Measurements from ENCODE around the gene MEIOC. TPM values are rescaled to one million over a fixed set of nuclear protein-coding genes. Genes with fewer than 3 reads are reported as not detected.

MEIOC gene
- total and polyA plus RNA-seq, 2 donors (not counting 1 experiment from before 2014, with no cell fraction given): 0.12 TPM; not detected in 1

DNA sequence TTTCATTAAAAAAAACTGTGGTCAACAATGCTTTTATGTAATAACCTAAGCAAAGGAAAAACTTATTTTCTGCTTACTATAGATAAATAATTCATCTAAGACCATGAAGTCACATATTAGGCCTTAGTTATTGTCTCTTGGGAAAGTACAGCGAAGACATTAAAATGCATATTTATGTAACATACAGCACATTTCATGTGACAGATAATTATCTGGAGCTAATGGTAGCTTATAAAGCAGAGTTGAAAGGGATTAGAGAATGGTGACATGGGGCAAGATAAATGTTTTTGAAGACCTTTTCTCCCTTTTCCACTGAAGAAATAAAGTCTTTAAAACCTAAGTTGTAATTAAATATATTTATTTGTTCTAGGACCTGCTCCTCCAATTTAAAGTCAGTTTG lies 9.7 kb downstream of the MEIOC start:
- intact Hi-C loops (cut with micrococcal nuclease): no loop called here

DNA sequence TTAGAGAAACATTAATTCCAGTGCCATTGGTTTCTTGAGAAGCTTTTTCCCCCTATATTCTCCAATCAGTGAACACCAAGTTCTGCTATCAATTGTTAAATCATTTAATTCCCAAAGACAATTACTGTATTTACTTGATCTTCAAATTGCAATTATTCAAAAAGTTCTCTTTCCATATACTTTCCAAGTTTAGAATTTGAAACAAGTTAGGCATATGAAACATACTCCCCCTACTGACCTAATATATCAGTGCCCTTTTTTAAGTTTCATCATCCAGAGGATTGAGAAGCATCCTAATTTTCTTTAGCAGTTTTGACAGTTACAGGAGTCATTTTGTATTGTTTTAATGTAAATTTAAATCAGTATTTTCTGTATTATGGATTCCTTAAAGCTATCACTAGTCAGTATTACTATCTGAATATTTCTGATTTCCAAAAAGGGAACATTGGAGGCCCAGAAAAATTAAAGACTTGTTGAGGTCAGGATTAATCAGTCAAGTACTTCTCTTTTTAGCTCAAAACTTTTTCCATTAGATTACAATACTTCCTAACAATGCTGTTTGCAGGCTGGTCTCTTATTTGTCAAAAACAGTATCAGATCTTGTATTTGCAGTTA lies 16.3 kb downstream of the MEIOC start:
- no peak for TF ChIP-seq EZH2 (IDR thresholded peaks at IDR 0.05; ENCODE audit: borderline replicate concordance, insufficient read depth, low read depth, low read length, poor library complexity, severe bottlenecking)
- TF ChIP-seq, protein P1, sequence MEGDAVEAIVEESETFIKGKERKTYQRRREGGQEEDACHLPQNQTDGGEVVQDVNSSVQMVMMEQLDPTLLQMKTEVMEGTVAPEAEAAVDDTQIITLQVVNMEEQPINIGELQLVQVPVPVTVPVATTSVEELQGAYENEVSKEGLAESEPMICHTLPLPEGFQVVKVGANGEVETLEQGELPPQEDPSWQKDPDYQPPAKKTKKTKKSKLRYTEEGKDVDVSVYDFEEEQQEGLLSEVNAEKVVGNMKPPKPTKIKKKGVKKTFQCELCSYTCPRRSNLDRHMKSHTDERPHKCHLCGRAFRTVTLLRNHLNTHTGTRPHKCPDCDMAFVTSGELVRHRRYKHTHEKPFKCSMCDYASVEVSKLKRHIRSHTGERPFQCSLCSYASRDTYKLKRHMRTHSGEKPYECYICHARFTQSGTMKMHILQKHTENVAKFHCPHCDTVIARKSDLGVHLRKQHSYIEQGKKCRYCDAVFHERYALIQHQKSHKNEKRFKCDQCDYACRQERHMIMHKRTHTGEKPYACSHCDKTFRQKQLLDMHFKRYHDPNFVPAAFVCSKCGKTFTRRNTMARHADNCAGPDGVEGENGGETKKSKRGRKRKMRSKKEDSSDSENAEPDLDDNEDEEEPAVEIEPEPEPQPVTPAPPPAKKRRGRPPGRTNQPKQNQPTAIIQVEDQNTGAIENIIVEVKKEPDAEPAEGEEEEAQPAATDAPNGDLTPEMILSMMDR (IDR thresholded peaks at IDR 0.05): peak; percentile 65
- Histone ChIP-seq H3K79me2 (ENCODE audit: control insufficient read depth, insufficient read depth, low read length) (no peaks in the 10 kb centered on the region), H2AFZ (ENCODE audit: insufficient read depth, low read depth, low read length, poor library complexity, severe bottlenecking) (no peak overlapping the region), H3K36me3 (replicated peaks in 1 of 2; ENCODE audit: control extremely low read depth in 1 of 2, control insufficient read depth in 1 of 2, extremely low read depth in 1 of 2, insufficient read depth in 2 of 2, low read length in 1 of 2) (peaks cover 0 to 5% of the 10 kb centered on the region in 2 experiments), H3K4me1 (ENCODE audit: control insufficient read depth in 2 of 2, insufficient read depth in 2 of 2, low read length in 2 of 2) (no peaks in the 10 kb centered on the region), H3K4me3 (ENCODE audit: control extremely low read depth in 1 of 5, extremely low read depth in 1 of 5, insufficient read depth in 1 of 5, low read depth in 2 of 5, low read length in 4 of 5) (no peak overlapping the region), H3K27me3 (replicated peaks in 1 of 4; ENCODE audit: control extremely low read depth in 1 of 4, control insufficient read depth in 3 of 4, insufficient read depth in 4 of 4, low read length in 3 of 4) (no peaks in the 10 kb centered on the region), H3K4me2 (replicated peaks; ENCODE audit: low read depth, low read length, poor library complexity, severe bottlenecking) (no peak overlapping the region), H3K9ac (ENCODE audit: low read length) (no peak overlapping the region), H3K27ac (ENCODE audit: low read length in 2 of 2) (no peak overlapping the region), H3K9me3 (ENCODE audit: control extremely low read depth in 1 of 3, control insufficient read depth in 2 of 3, insufficient read depth in 1 of 3, low read length in 2 of 3) (no peaks in the 10 kb centered on the region), H4K20me1 (ENCODE audit: control insufficient read depth, insufficient read depth, low read length, poor library complexity, severe bottlenecking) (no peaks in the 10 kb centered on the region)
- DNase-seq: peak; percentile 20
- ChIA-PET POLR2A (no interaction called here), CTCF (interaction anchor here (0.6 to 4.9 kb wide), 4 partner anchors 16 to 1462 kb away, joined by 3 to 47 read pairs (median 3); no protein-coding TSS in a partner anchor)
- ATAC-seq (ENCODE audit: low read depth): no peak
- intact Hi-C loops (cut with micrococcal nuclease): loop anchor here (1.0 kb wide), 1 partner anchor 139 kb away; no protein-coding TSS in a partner anchor
- no peaks in the 10 kb centered on the region for H3K9me3 Mint-ChIP-seq (ENCODE audit: insufficient read depth)
- no peaks in the 10 kb centered on the region for H3K4me1 Mint-ChIP-seq
- no peak overlapping the region for H3K4me3 Mint-ChIP-seq
- peaks cover 3% of the 10 kb centered on the region for H3K27me3 Mint-ChIP-seq
- no peak overlapping the region for H3K27ac Mint-ChIP-seq

More for the DNA sequence above, 9.7 kb downstream of the MEIOC start:
- Mint-ChIP-seq H3K9me3 (ENCODE audit: insufficient read depth) (no peaks in the 10 kb centered on the region), H3K4me3 (no peak overlapping the region), H3K27ac (no peak overlapping the region), H3K4me1 (no peaks in the 10 kb centered on the region), H3K27me3 (peaks cover 6% of the 10 kb centered on the region)
- Histone ChIP-seq H3K4me3 (ENCODE audit: control extremely low read depth in 1 of 5, extremely low read depth in 1 of 5, insufficient read depth in 1 of 5, low read depth in 2 of 5, low read length in 4 of 5) (no peak overlapping the region), H3K79me2 (ENCODE audit: control insufficient read depth, insufficient read depth, low read length) (no peaks in the 10 kb centered on the region), H3K27me3 (replicated peaks in 1 of 4; ENCODE audit: control extremely low read depth in 1 of 4, control insufficient read depth in 3 of 4, insufficient read depth in 4 of 4, low read length in 3 of 4) (peaks cover 0 to 3% (median 0%) of the 10 kb centered on the region in 4 experiments), H4K20me1 (ENCODE audit: control insufficient read depth, insufficient read depth, low read length, poor library complexity, severe bottlenecking) (no peaks in the 10 kb centered on the region), H3K4me1 (ENCODE audit: control insufficient read depth in 2 of 2, insufficient read depth in 2 of 2, low read length in 2 of 2) (no peaks in the 10 kb centered on the region), H3K27ac (ENCODE audit: low read length in 2 of 2) (no peak overlapping the region), H3K4me2 (replicated peaks; ENCODE audit: low read depth, low read length, poor library complexity, severe bottlenecking) (no peak overlapping the region), H3K9ac (ENCODE audit: low read length) (no peak overlapping the region), H2AFZ (ENCODE audit: insufficient read depth, low read depth, low read length, poor library complexity, severe bottlenecking) (no peak overlapping the region), H3K9me3 (ENCODE audit: control extremely low read depth in 1 of 3, control insufficient read depth in 2 of 3, insufficient read depth in 1 of 3, low read length in 2 of 3) (no peaks in the 10 kb centered on the region), H3K36me3 (replicated peaks in 1 of 2; ENCODE audit: control extremely low read depth in 1 of 2, control insufficient read depth in 1 of 2, extremely low read depth in 1 of 2, insufficient read depth in 2 of 2, low read length in 1 of 2) (no peaks in the 10 kb centered on the region)
- ChIA-PET CTCF (no interaction called here), POLR2A (no interaction called here)
- no CpG with 5 or more reads among the region's 1 CpG for WGBS (ENCODE audit: insufficient coverage)
- no peak for DNase-seq
- no peak for ATAC-seq (ENCODE audit: low read depth)
- TF ChIP-seq, protein P1 (IDR thresholded peaks at IDR 0.05): no peak

Measured in B cell (primary cell).